Suprapubic skin (tissue), 3 donors: ENCODE results near the gene BCL6B.

Experiments
- CTCF ChIP-seq, 2 donors: fragments of 200-600 bp in 1 of 2; fragments of 450-650 bp in 1 of 2; sonication (generic) in 1 of 2; IDR thresholded peaks; one replicate each; pipeline ENCODE4 v1.5.1; 2016 to 2019; ENCODE audit warnings: antibody characterized with exemption in 2 of 2, mild to moderate bottlenecking in 1 of 2, moderate library complexity in 1 of 2
- EP300 ChIP-seq: sonication (generic); formaldehyde crosslinking; IDR thresholded peaks from one replicate; pipeline ENCODE4 v1.6.1; 2017; ENCODE audit warnings: antibody characterized with exemption
- POLR2A ChIP-seq, 2 donors: fragments of 450-650 bp; IDR thresholded peaks; one replicate each; pipeline ENCODE4 v1.6.1; 2017; ENCODE audit warnings: antibody characterized with exemption in 2 of 2, mild to moderate bottlenecking in 2 of 2, moderate library complexity in 2 of 2

- TF ChIP-seq EP300 (no peak), POLR2A (IDR thresholded peaks at IDR 0.05) (no peak), CTCF (IDR thresholded peaks at IDR 0.05) (no peak)
Observed at GRCh38 chr17:7019839-7020519, 2.9 kb upstream of the BCL6B start.
